Measurements from ENCODE around the gene KRTAP10-5.

KRTAP10-5 gene

DNA sequence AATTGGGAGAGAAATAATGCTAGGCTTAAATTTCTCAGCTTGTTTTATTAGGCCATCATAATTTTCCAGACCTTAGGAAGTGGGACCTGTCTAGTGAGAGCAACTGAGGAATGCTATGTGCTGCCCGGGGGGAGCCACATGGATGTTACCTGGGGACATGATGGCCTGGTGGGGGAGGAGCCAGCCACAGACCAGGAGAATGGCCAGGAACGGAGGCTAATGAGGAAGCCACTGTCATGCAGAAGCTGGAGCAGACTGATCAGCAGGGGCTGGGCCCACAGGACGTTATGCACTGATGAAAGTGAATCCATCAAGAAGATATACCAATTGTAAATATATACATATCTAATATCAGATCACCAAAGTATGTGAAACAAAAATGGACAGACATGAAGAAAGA, 35.8 kb downstream of the KRTAP10-5 start:
- no peak for DNase-seq

DNA sequence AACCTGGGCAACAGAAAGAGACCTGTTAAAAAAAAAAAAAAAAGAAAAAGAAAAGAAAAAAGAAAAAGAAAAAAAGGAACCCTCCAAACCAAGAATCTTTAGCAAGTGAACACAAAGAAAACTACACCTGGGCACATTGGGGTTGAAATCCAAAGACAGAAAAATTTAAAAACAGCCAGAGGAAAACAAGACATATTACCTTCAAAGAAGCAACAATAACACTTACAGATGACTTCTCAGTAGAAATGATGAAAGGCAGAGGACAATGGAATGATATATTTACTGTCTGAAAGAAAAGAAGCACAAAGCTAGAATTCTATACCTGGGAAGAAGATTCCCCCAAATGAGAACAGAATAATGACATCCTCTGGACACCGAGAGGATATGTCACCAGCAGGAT, 37.7 kb downstream of the KRTAP10-5 start:
- DNase-seq = no peak

DNA sequence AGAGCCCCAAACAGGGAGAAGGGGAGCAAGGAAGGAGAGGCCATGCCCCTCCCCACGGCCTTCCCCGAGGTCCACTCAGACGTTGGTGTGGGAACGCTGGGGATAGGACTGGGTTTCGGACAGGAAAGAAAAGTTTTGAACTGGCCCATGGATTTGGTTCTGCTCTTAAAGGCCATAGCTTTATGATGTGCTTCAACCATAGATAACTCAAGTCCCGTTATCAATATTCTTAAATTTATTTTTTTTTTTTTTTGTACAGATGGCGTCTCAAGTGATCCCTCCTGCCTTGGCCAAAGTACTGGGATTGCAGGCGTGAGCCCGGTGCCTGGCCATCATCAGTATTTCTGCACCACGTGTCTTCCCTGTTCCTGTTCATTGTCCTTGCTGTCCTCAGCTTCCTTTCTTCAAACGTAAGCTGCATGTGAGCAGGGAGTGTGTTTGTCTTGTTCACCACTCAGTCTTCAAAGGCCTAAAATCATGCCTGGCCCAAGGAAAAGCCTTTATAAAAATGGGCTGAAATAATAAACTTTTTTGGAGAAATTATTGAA, 39.6 kb downstream of the KRTAP10-5 start:
- DNase-seq = no peak

DNA sequence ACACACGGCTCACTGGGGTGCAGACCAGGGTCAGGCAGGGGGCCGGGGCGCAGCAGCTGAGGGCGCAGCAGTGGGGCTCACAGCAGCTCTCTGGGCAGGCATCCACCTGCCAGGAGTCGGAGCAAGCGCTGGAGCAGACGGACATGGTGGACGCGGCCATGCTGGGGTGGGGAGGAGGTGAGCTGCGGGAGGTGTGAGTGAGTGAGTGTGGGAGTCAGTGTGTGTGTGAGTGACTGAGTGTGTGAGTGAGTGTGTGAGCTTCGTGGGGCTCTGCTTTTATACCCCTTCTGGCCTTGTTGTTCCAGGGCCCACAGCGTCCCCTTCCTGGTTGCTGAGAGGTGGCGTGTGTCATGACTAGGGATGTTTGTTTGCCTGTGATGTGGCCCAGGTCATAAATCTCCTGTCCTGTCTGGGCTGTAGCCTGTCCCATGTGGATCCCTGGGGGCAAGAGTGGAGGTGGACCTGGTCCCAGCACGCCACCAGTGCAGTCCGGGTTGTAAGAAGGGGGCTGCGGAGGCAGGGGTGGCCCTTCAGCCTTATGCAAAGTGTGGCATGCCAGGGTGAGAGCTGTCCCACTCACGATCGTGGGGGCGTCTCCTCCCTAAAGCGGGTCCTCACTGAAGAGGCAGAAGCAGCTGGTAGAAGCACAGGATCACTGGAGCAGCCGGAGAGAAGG, 40.3 kb downstream of the KRTAP10-5 start, which contains the start of gene KRTAP10-1:
TSS of gene KRTAP10-1 (minus strand) at position 205 of the 676 bp plus-strand sequence. CDS start at position 160, 45 bp downstream.
- no peak for DNase-seq

DNA sequence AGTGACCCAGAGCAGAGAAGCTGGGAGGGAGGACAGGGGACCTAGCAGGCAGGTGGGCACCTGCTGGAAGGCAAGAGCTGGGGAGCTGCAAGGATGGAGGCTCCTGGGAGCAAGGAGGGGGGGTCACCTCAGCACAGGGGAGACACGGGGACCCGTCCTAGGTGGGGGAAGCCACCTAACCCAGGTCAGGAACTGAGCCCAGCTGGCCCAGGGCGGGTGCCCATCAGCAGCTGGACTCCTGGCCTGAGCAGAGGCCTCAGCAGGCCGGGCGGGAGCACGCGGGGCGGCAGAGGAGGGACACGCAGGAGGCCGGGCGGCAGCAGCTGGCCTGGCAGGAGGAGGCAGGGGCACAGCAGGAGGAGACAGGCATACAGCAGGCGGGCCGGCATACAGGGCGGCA, 41.4 kb downstream of the KRTAP10-5 start:
- no peak for DNase-seq

DNA sequence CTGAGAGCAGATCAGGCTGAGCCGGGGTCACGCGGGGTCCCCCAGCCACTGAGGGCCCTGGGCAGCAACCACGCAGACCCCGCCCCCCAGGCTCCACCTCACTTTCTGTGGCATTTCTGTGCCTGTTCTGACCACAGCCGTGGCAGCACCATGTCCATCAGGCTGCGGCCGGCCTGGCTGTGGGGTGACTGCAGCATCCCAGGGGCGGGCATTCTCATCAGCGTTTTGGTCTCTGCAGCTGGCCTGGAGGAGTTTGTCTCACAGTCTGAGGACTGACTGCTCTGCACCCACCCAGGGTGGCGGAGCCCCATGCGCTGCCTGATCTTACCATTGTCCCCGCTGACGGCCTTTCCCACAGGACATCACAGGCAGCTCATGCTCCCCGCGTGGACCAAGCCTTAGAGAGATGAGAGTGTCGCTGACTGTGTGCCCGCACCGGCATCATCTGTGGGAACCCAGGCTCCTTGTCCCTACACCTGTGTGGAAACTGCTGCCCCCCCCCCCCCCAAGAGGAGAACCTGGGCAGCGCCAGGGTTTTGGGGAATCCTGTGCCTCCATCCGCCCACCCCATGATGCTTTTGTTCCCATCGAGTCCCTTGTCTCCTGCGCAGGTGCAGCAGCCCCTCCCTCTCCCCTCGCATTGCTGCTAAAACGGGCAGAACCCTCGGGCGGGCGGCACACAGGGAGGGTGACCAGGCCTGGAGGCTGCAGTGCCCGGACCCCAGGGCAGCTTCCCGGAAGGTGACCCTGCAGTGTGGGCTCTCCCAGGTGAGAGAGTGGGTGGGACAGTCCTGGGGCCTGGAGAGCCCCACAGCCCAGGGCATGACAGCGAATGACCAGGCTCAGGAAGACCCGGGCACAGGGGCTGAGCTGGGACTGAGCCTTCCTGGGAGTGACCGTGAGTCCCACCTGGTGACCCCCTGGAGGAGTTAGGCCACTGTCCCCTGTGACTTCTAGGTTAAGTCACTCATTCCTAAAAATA, 42.2 kb downstream of the KRTAP10-5 start:
- no peak for DNase-seq

DNA sequence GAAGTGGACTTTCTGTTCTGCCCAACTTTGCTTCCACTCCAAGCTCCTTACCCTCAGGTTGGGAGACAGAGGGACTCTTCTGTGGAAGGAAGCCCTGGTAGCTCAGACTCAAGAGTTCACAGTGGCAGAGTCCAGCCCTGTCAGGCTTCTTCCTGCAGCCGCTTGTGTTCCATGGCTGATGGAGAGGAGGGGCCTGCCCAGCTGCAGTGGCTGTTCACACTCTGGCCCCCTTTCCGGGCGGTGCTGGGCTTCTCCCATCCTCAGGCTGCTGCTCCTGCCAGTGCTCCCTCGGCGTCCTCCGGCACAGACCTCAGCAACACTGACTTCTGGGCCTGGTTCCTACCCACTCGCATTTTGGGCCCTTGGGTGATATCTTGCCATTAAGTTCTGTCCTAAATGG, 44.4 kb downstream of the KRTAP10-5 start:
- no peak for DNase-seq

DNA sequence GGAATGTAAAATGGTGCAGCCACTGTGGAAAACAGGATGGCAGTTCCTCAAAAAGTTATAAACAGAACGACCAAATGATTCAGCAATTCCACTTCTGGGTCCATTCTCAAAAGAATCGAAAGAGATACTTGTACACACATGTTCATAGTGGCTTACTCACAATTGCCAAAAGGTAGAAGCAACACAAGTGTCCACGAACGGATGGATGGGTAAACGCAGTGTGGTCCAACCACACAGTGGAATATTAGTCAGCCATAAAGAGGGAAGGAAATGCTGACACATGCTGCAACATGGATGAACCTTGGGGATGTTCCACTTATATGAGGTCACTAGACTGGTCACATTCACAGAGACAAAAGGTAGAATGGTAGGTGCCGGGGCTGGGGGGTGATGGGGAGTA, 45.7 kb downstream of the KRTAP10-5 start:
- no peak for DNase-seq

DNA sequence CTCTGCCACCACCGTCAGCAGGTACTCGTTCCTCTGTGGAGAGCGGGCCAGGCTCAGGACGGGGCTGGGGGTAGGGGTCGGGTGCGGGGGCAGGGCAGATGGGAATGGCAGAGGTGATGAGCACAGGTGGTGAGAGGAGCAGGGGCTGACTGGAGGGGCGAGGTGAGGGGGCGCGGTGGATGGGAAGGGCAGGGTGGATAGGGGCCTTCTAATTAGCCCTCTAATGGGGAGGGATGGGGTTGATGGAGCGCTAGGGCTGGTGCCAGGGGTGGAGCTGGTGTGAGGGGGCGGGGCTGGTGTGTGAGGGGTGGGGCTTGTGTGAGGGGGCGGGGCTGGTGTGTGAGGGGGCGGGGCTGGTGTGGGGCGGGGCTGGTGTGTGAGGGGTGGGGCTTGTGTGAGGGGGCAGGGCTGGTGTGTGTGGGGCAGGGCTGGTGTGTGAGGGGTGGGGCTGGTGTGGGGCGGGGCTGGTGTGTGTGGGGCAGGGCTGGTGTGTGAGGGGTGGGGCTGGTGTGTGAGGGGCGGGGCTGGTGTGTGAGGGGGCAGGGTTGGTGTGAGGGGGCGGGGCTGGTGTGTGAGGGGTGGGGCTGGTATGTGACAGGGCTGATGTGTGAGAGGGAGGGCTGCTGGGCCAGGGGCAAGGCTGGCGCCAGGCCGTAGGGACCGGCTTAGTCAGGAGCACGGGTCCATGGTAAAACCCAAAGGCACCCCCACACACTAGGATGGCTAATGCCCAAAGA, 46.3 kb downstream of the KRTAP10-5 start:
- DNase-seq = no peak

DNA sequence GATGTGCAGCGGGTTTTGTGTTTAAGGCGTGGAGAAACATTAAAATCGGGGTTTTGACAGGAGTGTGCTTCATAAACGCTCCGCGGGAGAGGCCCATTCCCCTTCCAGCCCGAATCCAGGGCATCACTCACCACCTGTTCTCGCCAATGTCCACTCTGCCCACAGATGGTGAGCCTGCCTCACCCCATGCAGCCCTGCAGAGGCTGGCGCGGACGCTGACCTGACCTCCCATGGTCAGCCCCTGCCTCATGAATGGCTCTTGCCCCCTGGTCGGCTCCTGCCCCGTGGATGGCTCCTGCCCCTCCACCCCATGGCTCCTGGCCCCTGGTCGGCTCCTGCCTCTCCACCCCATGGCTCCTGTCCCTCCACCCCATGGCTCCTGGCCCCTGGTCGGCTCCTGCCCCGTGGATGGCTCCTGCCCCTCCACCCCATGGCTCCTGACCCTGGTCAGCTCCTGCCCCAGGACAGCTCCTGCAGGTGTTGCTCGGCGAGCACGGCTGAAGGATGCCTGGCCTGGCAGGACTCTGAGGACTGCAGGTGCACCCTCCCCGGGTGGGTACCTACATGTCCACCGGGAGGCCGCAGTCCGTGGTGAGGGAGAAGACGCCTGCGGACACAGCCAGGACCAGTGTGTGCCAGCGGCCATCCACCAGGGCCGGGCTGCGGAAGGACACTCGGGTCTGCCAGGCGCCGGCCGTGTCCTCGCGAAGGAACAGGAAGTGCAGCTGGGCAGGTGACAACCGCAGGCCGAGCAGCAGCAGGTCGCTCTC, 47.1 kb downstream of the KRTAP10-5 start:
- DNase-seq = no peak

DNA sequence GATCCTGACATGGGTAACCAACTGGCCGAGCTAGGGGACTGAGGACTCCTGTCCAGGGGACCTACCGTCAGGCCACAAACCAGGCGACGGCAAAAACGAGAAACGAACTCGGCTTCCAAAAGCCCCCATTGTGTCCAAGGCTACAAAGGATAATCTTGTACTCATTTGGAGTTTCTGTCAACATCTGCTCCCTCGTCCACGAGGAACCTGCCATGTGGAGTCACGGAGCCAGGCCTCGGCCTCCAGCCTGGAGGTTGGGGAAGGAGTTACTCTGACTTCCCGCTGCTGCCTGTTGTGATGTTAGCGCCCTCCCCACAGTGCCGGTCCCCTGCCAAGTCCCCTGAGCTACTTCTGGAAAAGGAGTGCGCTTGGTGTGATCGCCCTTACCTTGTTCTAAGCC, 47.7 kb downstream of the KRTAP10-5 start:
- DNase-seq = no peak

DNA sequence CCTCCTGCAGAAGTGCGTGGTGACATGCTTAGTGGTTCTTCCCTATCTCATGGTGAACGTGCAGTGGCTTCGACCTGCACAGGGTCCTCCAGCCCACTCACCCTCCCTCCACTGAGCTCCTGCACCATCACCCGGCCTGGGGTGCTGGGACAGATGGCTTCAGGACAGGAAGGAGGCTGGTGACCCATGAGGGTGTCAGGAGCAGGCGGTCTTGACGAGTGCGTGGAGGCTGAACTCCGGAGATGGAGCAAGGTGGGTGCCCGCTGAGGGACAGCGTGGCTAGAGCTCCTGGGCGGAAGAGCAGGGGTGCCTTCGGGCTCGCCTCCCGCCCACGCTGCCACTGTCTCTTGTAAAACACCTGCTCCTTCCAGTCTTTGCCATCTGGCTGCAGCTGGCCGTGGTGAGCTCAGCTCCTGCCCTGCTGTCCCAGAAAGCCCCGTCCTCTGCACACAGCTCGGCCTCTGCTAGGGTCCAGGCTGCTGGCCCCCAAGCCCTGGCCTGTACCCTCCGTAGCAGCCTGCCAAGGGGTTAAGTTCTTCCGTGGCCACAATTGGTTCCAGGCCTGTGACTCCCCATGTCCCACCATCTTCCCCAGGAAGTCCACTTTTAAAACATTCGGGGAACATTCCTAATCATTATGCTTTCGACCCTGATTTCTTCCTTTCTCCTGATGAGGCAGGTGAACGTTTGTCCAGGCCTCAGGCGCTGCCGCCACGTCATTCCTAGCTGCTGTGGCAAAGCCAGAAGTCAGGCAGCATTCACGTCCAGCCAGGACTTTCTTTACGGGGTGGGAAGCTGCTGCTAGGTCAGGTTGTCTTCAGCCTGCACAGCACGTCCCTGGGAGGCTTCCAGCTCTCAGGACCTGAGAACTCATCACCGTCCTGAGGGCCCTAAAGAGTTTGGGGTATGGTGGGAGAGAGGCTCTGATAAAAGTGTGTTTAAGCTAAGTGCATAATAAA, 48.5 kb downstream of the KRTAP10-5 start:
- no peak for DNase-seq

DNA sequence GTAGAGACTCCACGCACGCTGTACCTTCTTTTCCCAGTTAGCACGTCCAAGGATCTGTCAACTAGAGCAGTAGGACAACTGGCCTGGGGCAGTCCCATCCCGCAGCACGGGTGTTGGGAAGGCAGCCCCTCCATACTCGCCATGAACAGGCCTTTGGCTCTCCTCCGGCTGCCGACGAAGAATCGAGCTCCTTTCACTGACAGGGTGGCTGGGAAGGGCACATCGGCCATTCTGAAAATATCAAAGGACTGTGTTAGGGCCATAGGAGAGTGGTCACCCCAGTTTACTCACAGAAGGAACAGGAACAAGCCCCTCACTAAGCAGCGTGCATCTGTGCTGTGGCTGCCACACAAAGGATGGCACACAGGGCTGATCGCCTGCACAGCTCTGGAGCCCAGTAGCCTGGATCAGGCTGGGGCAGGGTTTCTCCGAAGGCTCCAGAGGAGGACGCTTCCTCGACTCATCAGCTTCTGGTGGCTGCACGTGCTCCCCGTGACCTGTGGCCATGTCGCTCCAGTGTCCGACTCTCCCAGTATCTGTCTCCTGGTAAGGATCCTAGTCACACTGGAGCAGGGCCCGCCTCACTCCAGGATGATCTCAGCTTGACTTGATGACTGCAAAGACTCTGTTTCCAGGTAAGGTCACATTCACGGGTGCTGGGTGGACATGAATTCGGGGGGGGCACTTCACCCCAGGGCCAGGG, 49.4 kb downstream of the KRTAP10-5 start:
- no peak for DNase-seq

DNA sequence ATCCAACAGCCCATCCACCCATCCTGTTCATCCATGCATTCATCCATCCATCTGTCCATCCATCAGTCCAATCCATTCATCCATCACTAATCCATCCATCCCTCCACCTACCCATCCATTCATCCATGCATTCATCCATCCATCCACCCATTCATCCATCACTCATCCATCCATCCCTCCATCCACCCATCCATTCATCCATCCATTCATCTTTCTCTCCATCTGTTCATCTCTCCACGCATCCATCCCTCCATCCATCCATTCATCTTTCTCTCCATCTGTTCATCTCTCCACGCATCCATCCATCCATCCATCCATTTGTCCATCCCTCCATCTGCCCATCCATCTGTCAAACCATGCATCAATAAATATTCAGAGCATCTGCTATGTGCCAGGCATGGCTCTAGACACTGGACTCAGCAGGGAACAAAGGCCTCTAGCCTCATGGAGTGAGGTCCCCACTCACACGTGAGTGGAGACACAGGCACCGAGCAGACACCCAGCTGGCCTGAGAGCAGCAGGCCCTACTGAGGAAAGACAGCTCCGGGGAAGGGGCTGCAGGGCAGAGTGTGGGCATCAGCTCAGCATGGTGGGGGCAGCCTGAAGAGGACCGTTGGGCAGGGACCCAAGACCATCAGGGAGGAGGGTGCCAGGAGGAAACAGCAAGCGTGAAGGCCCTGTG, 50.0 kb downstream of the KRTAP10-5 start:
- DNase-seq = no peak

DNA sequence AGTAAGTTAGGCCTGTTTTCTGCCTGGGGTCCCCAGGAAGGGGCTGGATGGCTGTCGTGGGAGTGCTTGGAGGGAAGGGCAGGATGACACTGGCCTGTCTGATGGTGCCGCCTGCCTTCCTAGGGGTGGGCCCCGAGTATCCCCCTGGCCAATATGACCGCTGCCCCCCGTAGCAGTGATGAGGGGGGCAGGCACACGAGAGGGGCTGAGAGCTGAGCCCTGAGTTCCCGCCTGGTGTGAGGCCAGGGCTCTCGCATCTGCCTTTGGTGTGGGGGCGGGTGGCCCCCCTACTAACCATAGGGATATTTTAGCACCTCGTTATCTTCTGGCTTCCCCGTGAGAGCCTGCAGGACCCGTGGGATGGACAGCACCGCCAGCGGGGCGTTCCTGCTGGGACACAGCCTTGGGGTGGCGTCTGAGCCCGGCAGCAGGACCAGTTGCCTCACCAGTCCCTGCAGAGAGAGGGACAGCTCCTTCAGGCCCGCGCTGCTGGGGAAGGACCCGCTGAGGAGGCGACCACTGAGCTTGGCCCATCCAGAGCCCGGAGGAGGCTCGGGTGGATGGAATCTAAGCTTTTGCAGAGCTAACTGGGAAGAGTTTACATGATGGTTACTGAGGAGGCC, 50.8 kb downstream of the KRTAP10-5 start:
- DNase-seq = no peak

Data from NCI-H226 (cell line).